HCT116 (cell line): ENCODE results near the gene SUPT4H1. TPM values are rescaled to one million over a fixed set of nuclear protein-coding genes. Genes with fewer than 3 reads are reported as not detected.

ENCODE experiments used
- ATAC-seq: fragments of 200-7000 bp; cut with Tn5 transposase; 2 replicates; pipeline ENCODE4 v1.9.1; 2020; ENCODE audit warnings: mild to moderate bottlenecking, moderate library complexity
- BruUV-seq: library from RNA; stranded (reverse); fragments of 400-500 nt; replicated peaks from 2 replicates; lab custom pipeline; 2021; lab: Mats Ljungman, UMichigan
- CTCF ChIA-PET: fragments of 300-600 bp; sonication (Branson Sonifier 250); formaldehyde crosslinking; loops from one replicate; lab custom pipeline; 2021; ENCODE audit warnings: antibody characterized with exemption; lab: Charles Lee
- POLR2A ChIA-PET: fragments of 300-600, 350-600 bp; sonication (Branson Sonifier 250); formaldehyde crosslinking; loops from one replicate; lab custom pipeline; 2021; ENCODE audit warnings: antibody characterized with exemption; lab: Charles Lee
- RAD21 ChIA-PET, 2 experiments: fragments of 300-600 bp; sonication (Branson Sonifier 250); formaldehyde crosslinking; loops; one replicate each; lab custom pipeline; 2023; ENCODE audit warnings: low total read pairs in 2 of 2; ENCODE audit not compliant: uncharacterized antibody in 2 of 2, unreplicated experiment in 2 of 2, low non-redundant PET in 1 of 2; lab: Charles Lee
- DNase-seq: peaks from one replicate; pipeline ENCODE4 v3.0.0-alpha.2; 2010; ENCODE audit warnings: low read depth, low spot score
- H2AFZ ChIP-seq: fragments of 200-600 bp; shearing (Covaris generic), sonication (generic); 2 replicates; pipeline ENCODE4 v1.6.1; 2017; ENCODE audit warnings: low read depth, mixed run types, mixed read lengths, antibody characterized with exemption, low read length; ENCODE audit not compliant: poor library complexity, severe bottlenecking
- H3K27ac ChIP-seq: 2 replicates; pipeline ENCODE4 v1.5.1; 2012; ENCODE audit warnings: low read depth, low read length
- H3K27me3 ChIP-seq: fragments of 200-600 bp; sonication (generic); 2 replicates; pipeline ENCODE4 v1.6.1; 2016; ENCODE audit warnings: mixed run types, low read length, mixed read lengths; ENCODE audit not compliant: insufficient read depth
- H3K36me3 ChIP-seq, 2 experiments: fragments of 200-500 bp in 1 of 2; fragments of 200-600 bp in 1 of 2; sonication (Bioruptor generic) in 1 of 2; sonication (generic) in 1 of 2; 2 replicates each; pipeline versions ENCODE4 v1.5.1 to v1.6.1; 2014 to 2016; ENCODE audit warnings: low read length in 2 of 2, inconsistent platforms in 1 of 2, mixed read lengths in 1 of 2, mixed run types in 1 of 2; ENCODE audit not compliant: insufficient read depth in 2 of 2, control insufficient read depth in 1 of 2
- H3K4me1 ChIP-seq, 2 experiments: fragments of 200-600 bp in 1 of 2; sonication (generic) in 1 of 2; 2 replicates each; pipeline versions ENCODE4 v1.5.1 to v1.6.1; 2012 to 2017; ENCODE audit warnings: low read length in 2 of 2, inconsistent platforms in 1 of 2, mild to moderate bottlenecking in 1 of 2, mixed read lengths in 1 of 2, mixed run types in 1 of 2, moderate library complexity in 1 of 2; ENCODE audit not compliant: insufficient read depth in 2 of 2, control insufficient read depth in 1 of 2
- H3K4me2 ChIP-seq: fragments of 200-600 bp; sonication (generic); 2 replicates; pipeline ENCODE4 v1.6.1; 2017; ENCODE audit warnings: mixed run types, low read length, mixed read lengths
- H3K4me3 ChIP-seq, 2 experiments: fragments of 200-600 bp in 1 of 2; sonication (generic) in 1 of 2; replicated peaks in 1 of 2; 2 replicates each; pipeline ENCODE4 v1.5.1; 2011 to 2016; ENCODE audit warnings: low read length in 2 of 2, control low read depth in 1 of 2, low read depth in 1 of 2, mild to moderate bottlenecking in 1 of 2, mixed read lengths in 1 of 2, mixed run types in 1 of 2
- H3K79me2 ChIP-seq: fragments of 200-600 bp; sonication (generic); 2 replicates; pipeline ENCODE4 v1.6.1; 2017; ENCODE audit warnings: mild to moderate bottlenecking, mixed run types, low read length, moderate library complexity, mixed read lengths; ENCODE audit not compliant: insufficient read depth
- H3K9ac ChIP-seq: fragments of 200-600 bp; sonication (generic); 2 replicates; pipeline ENCODE4 v1.6.1; 2016; ENCODE audit warnings: low read length, mixed read lengths
- H3K9me2 ChIP-seq: fragments of 200-600 bp; sonication (generic), shearing (Covaris generic); 2 replicates; pipeline ENCODE4 v1.6.1; 2017; ENCODE audit warnings: mixed run types, mild to moderate bottlenecking, moderate library complexity; ENCODE audit not compliant: insufficient read depth
- H3K9me3 ChIP-seq, 2 experiments: fragments of 200-500 bp in 1 of 2; fragments of 200-600 bp in 1 of 2; sonication (Bioruptor generic) in 1 of 2; sonication (generic) in 1 of 2; 2 replicates each; pipeline ENCODE4 v1.6.1; 2014 to 2017; ENCODE audit warnings: low read length in 2 of 2, mixed read lengths in 2 of 2, inconsistent platforms in 1 of 2, low read depth in 1 of 2, mild to moderate bottlenecking in 1 of 2, mixed run types in 1 of 2, moderate library complexity in 1 of 2; ENCODE audit not compliant: control insufficient read depth in 1 of 2, insufficient read depth in 1 of 2
- H4K20me1 ChIP-seq: fragments of 200-600 bp; sonication (generic), shearing (Covaris generic); 2 replicates; pipeline ENCODE4 v1.6.1; 2017; ENCODE audit warnings: mixed run types, mild to moderate bottlenecking, moderate library complexity; ENCODE audit not compliant: insufficient read depth
- CBX3 ChIP-seq: IDR thresholded peaks from 2 replicates; pipeline ENCODE4 v1.6.1; 2012; ENCODE audit warnings: low read depth
- CEBPB ChIP-seq: IDR thresholded peaks from 2 replicates; pipeline ENCODE4 v1.6.1; 2012; ENCODE audit warnings: low read depth
- EZH2 ChIP-seq: fragments of 200-600 bp; sonication (generic); IDR thresholded peaks from 2 replicates; pipeline ENCODE4 v1.6.1; 2017; ENCODE audit warnings: antibody characterized with exemption, mixed run types
- EZH2phosphoT487 ChIP-seq: fragments of 200-600 bp; IDR thresholded peaks from 2 replicates; pipeline ENCODE4 v1.6.1; 2018; ENCODE audit warnings: antibody characterized with exemption, borderline replicate concordance
- FOSL1 ChIP-seq: IDR thresholded peaks from 2 replicates; pipeline ENCODE4 v1.6.1; 2012; ENCODE audit warnings: low read depth
- JUND ChIP-seq: IDR thresholded peaks from 2 replicates; pipeline ENCODE4 v1.6.1; 2012
- POLR2AphosphoS5 ChIP-seq: IDR thresholded peaks from 2 replicates; pipeline ENCODE4 v1.6.1; 2011; ENCODE audit warnings: mild to moderate bottlenecking, low read depth, low read length, moderate library complexity
- RAD21 ChIP-seq: IDR thresholded peaks from 2 replicates; pipeline ENCODE4 v1.6.1; 2012; ENCODE audit warnings: low read depth, mild to moderate bottlenecking
- SIN3A ChIP-seq: IDR thresholded peaks from 2 replicates; pipeline ENCODE4 v1.6.1; 2012; ENCODE audit warnings: low read depth
- SRF ChIP-seq: IDR thresholded peaks from 2 replicates; pipeline ENCODE4 v1.6.1; 2012; ENCODE audit warnings: low read depth
- TCF7L2 ChIP-seq: IDR thresholded peaks from 2 replicates; pipeline ENCODE4 v1.7.0; 2011; ENCODE audit warnings: borderline replicate concordance, inconsistent platforms; ENCODE audit not compliant: insufficient read depth, insufficient read length; ENCODE audit errors: extremely low read depth
- YY1 ChIP-seq: IDR thresholded peaks from 2 replicates; pipeline ENCODE4 v1.6.1; 2011; ENCODE audit warnings: low read length, low read depth, moderate library complexity, mild to moderate bottlenecking; ENCODE audit not compliant: insufficient replicate concordance; ENCODE audit errors: extremely low read depth
- ZNF274 ChIP-seq: fragments of 200-500 bp; sonication (Bioruptor generic); IDR thresholded peaks from 2 replicates; pipeline ENCODE4 v1.6.1; 2014; ENCODE audit warnings: mild to moderate bottlenecking, low read depth, low read length, inconsistent platforms
- intact Hi-C: fragments of 100-400 bp; cut with micrococcal nuclease; formaldehyde crosslinking; loops from 2 replicates; pipeline ENCODE4 v1.10.0; 2022
- total RNA-seq: library from RNA; stranded (reverse); gene quantifications from one replicate; pipeline ENCODE4 v1.2.1, GENCODE V29; 2021; ENCODE audit not compliant: unreplicated experiment
- TF ChIP-seq, protein P1 (sequence below): IDR thresholded peaks from 2 replicates; pipeline ENCODE4 v1.6.1; 2011; ENCODE audit warnings: mild to moderate bottlenecking, low read length, moderate library complexity; ENCODE audit not compliant: insufficient replicate concordance; ENCODE audit errors: extremely low read depth
- TF ChIP-seq, protein P2 (sequence below): IDR thresholded peaks from 2 replicates; pipeline ENCODE4 v1.6.1; 2012; ENCODE audit warnings: low read depth

Gene SUPT4H1
- total RNA-seq, 1 experiment from 2014 or later = 118 TPM

DNA sequence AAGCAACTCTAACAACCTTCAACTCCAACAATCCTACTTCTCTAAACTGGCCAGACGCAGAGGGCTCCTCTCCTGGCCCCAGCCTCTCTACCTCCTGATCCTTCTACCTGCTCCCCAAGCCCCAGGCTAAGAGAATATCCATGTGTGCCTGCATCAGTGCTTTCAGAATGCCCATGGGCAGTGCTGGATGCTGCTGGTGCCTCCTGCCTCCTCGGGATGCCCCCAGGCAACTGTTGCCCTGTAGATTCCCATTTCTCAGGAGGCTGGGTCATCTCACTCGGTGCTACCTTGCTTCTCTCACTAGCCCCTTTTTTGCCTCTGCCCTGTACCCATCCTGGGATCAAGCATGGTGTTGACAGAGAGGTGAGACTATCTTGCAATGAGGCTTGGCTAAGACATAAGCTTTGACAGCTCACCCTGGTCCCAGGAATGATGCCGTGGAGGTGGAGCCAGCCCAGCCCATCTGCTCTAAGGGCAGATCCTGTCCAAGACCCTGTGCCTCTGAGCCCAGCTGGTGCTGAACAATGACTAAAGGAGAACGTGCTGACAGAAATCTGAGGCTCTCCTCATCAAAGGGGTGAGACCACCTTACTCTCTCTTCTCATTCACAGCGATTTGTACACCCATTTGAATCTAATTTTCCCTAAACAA, 19.4 kb upstream of the SUPT4H1 start:
- no peak overlapping the region for H2AFZ ChIP-seq
- RAD21 ChIA-PET = no interaction called here
- TF ChIP-seq CBX3 (no peak), CEBPB (no peak), SIN3A (no peak), FOSL1 (no peak), SRF (no peak), POLR2AphosphoS5 (no peak), EZH2 (no peak), JUND (no peak), RAD21 (no peak), ZNF274 (no peak), YY1 (no peak), EZH2phosphoT487 (no peak), TCF7L2 (no peak)
- TF ChIP-seq, protein P1, sequence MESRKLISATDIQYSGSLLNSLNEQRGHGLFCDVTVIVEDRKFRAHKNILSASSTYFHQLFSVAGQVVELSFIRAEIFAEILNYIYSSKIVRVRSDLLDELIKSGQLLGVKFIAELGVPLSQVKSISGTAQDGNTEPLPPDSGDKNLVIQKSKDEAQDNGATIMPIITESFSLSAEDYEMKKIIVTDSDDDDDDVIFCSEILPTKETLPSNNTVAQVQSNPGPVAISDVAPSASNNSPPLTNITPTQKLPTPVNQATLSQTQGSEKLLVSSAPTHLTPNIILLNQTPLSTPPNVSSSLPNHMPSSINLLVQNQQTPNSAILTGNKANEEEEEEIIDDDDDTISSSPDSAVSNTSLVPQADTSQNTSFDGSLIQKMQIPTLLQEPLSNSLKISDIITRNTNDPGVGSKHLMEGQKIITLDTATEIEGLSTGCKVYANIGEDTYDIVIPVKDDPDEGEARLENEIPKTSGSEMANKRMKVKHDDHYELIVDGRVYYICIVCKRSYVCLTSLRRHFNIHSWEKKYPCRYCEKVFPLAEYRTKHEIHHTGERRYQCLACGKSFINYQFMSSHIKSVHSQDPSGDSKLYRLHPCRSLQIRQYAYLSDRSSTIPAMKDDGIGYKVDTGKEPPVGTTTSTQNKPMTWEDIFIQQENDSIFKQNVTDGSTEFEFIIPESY = no peak
- TF ChIP-seq, protein P2, sequence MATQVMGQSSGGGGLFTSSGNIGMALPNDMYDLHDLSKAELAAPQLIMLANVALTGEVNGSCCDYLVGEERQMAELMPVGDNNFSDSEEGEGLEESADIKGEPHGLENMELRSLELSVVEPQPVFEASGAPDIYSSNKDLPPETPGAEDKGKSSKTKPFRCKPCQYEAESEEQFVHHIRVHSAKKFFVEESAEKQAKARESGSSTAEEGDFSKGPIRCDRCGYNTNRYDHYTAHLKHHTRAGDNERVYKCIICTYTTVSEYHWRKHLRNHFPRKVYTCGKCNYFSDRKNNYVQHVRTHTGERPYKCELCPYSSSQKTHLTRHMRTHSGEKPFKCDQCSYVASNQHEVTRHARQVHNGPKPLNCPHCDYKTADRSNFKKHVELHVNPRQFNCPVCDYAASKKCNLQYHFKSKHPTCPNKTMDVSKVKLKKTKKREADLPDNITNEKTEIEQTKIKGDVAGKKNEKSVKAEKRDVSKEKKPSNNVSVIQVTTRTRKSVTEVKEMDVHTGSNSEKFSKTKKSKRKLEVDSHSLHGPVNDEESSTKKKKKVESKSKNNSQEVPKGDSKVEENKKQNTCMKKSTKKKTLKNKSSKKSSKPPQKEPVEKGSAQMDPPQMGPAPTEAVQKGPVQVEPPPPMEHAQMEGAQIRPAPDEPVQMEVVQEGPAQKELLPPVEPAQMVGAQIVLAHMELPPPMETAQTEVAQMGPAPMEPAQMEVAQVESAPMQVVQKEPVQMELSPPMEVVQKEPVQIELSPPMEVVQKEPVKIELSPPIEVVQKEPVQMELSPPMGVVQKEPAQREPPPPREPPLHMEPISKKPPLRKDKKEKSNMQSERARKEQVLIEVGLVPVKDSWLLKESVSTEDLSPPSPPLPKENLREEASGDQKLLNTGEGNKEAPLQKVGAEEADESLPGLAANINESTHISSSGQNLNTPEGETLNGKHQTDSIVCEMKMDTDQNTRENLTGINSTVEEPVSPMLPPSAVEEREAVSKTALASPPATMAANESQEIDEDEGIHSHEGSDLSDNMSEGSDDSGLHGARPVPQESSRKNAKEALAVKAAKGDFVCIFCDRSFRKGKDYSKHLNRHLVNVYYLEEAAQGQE = no peak
- no peak for ATAC-seq
- CTCF ChIA-PET = no interaction called here
- H3K79me2 ChIP-seq = peaks cover 70% of the 10 kb centered on the region
- no peaks in the 10 kb centered on the region for H4K20me1 ChIP-seq
- peaks cover 6 to 36% of the 10 kb centered on the region in 2 experiments; a peak in 3 of 4 replicates for H3K36me3 ChIP-seq
- no peaks in the 10 kb centered on the region for H3K9me3 ChIP-seq
- no peaks in the 10 kb centered on the region for H3K27me3 ChIP-seq
- intact Hi-C loops = no loop called here
- H3K4me3 ChIP-seq = no peak overlapping the region
- H3K4me2 ChIP-seq = no peak overlapping the region
- no peak overlapping the region for H3K9ac ChIP-seq
- no TSS peak for BruUV-seq
- no peak overlapping the region for H3K27ac ChIP-seq
- DNase-seq = no peak
- peaks cover 7 to 14% of the 10 kb centered on the region in 2 experiments; a peak in 3 of 4 replicates for H3K4me1 ChIP-seq
- POLR2A ChIA-PET = interaction anchor here (1.4 kb wide), 1 partner anchor 46 kb away, joined by 3 read pairs; the partner anchor contains the start of gene RNF43
- no peaks in the 10 kb centered on the region for H3K9me2 ChIP-seq
